Activated CD8-positive, alpha-beta memory T cell treated with anti-CD3 and anti-CD28 coated beads for 24 hours (primary cell): ENCODE measurements around the gene CBX7.
A peak's percentile ranks its signal among the peaks of the same experiment; 100 is the strongest.

Source experiments
- DNase-seq: peaks from one replicate; pipeline ENCODE4 v3.0.0-alpha.2; 2020

Gene CBX7

GRCh38 chr22:39146256-39147101 lies 6.0 kb downstream of the CBX7 start:
- no peak for DNase-seq

GRCh38 chr22:39144101-39144767 lies 8.2 kb downstream of the CBX7 start:
- peak; percentile 80 for DNase-seq

GRCh38 chr22:39142088-39142680 lies 10.3 kb downstream of the CBX7 start:
- DNase-seq = no peak

GRCh38 chr22:39139933-39140332 lies 12.5 kb downstream of the CBX7 start:
- DNase-seq = no peak

- DNase-seq = no peak
Measured at GRCh38 chr22:39138357-39138997, 14.0 kb downstream of the CBX7 start.

- no peak for DNase-seq
Measured at GRCh38 chr22:39136317-39136716, 16.2 kb downstream of the CBX7 start.

- DNase-seq = peak; percentile 73
Measured at GRCh38 chr22:39135092-39135896, 17.2 kb downstream of the CBX7 start.

- no peak for DNase-seq
Measured at GRCh38 chr22:39134366-39135091, 18.0 kb downstream of the CBX7 start.

- DNase-seq = no peak
Measured at GRCh38 chr22:39133871-39134270, 18.6 kb downstream of the CBX7 start.

- DNase-seq = no peak
Measured at GRCh38 chr22:39132871-39133524, 19.5 kb downstream of the CBX7 start.

- DNase-seq = no peak
Measured at GRCh38 chr22:39132281-39132680, 20.2 kb downstream of the CBX7 start.

- DNase-seq = no peak
Measured at GRCh38 chr22:39130892-39131855, 21.3 kb downstream of the CBX7 start.

GRCh38 chr22:39130152-39130704 lies 22.3 kb downstream of the CBX7 start:
- no peak for DNase-seq

- DNase-seq = no peak
Measured at GRCh38 chr22:39129746-39130145, 22.7 kb downstream of the CBX7 start.

- no peak for DNase-seq
Measured at GRCh38 chr22:39129081-39129480, 23.4 kb downstream of the CBX7 start.

- DNase-seq = no peak
Measured at GRCh38 chr22:39128508-39128907, 24.0 kb downstream of the CBX7 start.

- no peak for DNase-seq
Measured at GRCh38 chr22:39125622-39126021, 26.9 kb downstream of the CBX7 start.

- DNase-seq = no peak
Measured at GRCh38 chr22:39123751-39124581, 28.5 kb downstream of the CBX7 start.
